Epithelial cell of proximal tubule (primary cell): ENCODE data around the gene ABCA7. TPM values are rescaled to one million over a fixed set of nuclear protein-coding genes. Genes with fewer than 3 reads are reported as not detected.
A peak's percentile ranks its signal among the peaks of the same experiment; 100 is the strongest.
"Not testable (repeated sequence)": the region's sequence is repeated elsewhere in the genome, so short reads cannot be mapped to it uniquely, and the experiment has no call there.

ENCODE experiments used
- DNase-seq: peaks from one replicate; pipeline ENCODE4 v3.0.0-alpha.2; 2011; ENCODE audit warnings: low read depth
- H3K4me3 ChIP-seq: 2 replicates; pipeline ENCODE4 v1.5.1; 2011; ENCODE audit warnings: low read depth, mild to moderate bottlenecking, low read length
- total RNA-seq: library from RNA; depleted of rRNA; stranded (reverse); fragments of >200 nt; gene quantifications from 2 replicates; pipeline ENCODE4 v1.2.3, GENCODE V29; 2015
- TF ChIP-seq, protein P1 (sequence below): conservative IDR thresholded peaks from 2 replicates; pipeline ENCODE4 v1.5.1; 2012; ENCODE audit warnings: low read depth, mild to moderate bottlenecking, low read length

The ABCA7 gene
- total RNA-seq, 1 donor from 2014 or later = 9.7 TPM

DNA sequence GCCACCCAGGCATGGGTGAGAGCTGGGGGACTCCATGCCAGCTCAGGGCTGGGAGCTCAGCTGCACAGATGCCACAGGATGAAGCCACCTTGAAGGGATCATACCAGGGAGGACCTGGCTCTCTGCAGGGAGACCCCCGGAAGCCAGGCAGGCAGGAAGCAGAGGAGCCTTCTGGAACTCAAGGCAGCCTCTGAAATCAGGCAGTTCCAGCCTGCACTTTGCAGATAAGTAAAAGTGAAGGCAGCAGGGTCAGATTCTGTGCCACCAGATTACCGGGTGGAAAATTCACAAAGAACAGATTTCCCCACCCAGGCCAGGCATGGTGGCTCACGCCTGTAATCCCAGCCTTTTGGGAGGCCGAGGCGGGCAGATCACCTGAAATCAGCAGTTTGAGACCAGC lies 21.5 kb upstream of the ABCA7 start:
- no peak overlapping the region for H3K4me3 ChIP-seq
- DNase-seq = no peak

DNA sequence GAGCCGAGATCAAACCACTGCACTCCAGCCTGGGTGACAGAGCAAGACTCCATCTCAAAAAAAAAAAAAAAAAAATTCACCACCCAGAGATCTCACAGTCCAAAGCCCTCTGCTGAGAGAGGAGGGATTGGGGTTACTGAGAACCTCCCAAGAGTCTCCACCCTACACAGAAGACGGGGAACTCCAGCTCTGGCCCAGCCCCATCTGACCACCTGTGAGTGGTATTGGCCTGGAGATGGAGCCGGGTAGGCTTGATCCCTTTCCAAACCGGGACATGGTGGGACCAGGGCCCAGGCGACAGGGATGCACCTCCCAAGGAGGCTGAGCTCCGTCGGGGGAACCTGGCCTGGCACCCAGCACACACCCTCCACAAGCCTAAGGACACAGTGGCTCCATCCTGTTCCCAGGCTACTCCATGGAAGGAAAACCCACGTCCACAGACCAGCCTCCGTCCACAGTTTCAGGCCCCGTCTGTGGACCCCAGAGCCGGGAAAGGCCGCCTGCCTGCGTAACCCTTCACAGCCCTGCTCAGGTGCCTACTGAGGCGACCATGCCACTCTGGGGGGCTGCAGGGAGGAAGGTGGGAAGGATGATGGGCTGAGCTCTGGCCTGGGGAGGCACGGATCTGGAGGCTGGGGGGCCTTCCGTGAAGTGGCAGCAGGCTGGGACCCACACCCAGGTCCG lies 20.8 kb upstream of the ABCA7 start:
- no peak for DNase-seq
- H3K4me3 ChIP-seq = peak overlapping the region; percentile 94
- TF ChIP-seq, protein P1, sequence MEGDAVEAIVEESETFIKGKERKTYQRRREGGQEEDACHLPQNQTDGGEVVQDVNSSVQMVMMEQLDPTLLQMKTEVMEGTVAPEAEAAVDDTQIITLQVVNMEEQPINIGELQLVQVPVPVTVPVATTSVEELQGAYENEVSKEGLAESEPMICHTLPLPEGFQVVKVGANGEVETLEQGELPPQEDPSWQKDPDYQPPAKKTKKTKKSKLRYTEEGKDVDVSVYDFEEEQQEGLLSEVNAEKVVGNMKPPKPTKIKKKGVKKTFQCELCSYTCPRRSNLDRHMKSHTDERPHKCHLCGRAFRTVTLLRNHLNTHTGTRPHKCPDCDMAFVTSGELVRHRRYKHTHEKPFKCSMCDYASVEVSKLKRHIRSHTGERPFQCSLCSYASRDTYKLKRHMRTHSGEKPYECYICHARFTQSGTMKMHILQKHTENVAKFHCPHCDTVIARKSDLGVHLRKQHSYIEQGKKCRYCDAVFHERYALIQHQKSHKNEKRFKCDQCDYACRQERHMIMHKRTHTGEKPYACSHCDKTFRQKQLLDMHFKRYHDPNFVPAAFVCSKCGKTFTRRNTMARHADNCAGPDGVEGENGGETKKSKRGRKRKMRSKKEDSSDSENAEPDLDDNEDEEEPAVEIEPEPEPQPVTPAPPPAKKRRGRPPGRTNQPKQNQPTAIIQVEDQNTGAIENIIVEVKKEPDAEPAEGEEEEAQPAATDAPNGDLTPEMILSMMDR = no peak

More for the DNA sequence above, 21.5 kb upstream of the ABCA7 start:
- TF ChIP-seq, protein P1 = no peak

- peak overlapping the region; percentile 94 for H3K4me3 ChIP-seq
- no peak for DNase-seq
- TF ChIP-seq, protein P1 = no peak
Measured at GRCh38 chr19:1019616-1019961, 20.3 kb upstream of the ABCA7 start.

DNA sequence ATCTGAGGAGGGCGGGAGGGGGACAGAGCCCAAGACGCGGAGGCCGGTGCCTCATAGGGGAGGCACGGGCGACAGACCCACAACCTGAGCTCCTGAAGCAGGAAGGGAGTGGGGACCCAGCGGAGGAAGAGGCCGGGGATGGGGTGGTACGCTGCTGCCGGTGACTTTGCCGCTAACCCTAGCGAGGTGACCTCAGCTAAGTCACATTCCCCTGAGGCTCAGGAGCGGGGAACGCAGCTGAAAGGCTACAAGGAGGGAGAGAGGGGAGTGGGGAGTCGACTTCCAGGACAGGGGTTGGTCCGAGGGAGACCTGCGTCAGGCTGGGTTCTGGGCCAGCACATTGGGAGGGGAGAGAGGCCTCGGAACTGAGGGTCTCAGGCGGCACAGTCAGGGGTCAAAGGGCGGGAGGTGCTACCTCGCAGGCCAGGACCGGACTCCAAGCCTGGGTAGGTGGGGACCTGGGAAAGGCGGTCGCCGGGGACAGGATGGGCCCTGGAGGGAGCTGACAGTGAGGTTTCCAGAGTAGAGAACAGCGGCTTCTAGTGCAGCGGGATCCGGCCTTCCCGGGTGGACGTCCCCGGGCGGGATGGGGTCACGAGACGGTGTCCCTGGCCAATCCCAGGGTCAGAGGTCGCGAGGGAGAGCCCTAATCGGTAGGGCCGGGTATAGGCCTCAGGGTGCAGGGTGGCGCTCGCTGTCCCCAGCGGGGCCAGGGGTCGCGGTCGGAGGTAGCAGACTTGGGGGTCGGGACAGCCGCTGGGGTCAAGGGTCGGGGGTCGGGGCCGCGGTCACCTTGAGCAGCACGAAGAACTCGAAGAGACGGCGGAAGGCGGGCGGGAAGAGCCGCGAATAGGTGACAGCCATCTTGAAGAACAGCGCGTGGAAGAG lies 19.7 kb upstream of the ABCA7 start:
- no peak for DNase-seq
- TF ChIP-seq, protein P1 = no peak

DNA sequence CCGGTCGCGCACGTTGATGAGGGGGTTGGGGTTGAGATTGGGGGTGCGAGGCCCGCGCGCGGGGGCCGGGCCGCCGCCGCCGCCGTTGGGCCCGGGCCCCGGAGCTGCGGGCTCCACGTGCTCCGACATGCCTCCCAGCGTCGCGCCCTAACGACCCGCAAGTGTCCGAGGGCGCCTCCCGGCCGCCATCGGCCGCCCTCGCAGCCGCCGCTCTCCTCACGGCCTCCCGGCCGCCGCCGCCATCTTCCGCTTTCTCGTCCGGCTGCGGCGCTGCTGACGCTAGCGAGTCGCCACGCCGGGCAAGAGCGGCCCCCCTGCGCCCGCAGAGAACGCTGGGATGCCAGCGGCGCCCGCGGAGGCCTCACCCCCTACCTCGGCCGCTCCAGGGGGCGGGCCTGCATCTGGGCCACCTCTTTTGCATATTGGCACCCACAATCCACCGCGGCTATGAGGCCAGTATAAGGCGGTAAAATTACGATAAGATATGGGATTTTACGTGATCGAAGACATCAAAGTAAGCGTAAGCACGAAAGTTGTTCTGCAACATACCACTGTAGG lies 19.0 kb upstream of the ABCA7 start, which contains the start of gene TMEM259:
TSS of gene TMEM259 (minus strand) at position 256 of the 558 bp plus-strand sequence. CDS start at position 129, 127 bp downstream.
- TF ChIP-seq, protein P1 = no peak
- DNase-seq = peak; percentile 81
- peak within 1 kb of the TSS; percentile 94 for H3K4me3 ChIP-seq

More for the DNA sequence above, 19.7 kb upstream of the ABCA7 start:
- H3K4me3 ChIP-seq = peak overlapping the region; percentile 94

DNA sequence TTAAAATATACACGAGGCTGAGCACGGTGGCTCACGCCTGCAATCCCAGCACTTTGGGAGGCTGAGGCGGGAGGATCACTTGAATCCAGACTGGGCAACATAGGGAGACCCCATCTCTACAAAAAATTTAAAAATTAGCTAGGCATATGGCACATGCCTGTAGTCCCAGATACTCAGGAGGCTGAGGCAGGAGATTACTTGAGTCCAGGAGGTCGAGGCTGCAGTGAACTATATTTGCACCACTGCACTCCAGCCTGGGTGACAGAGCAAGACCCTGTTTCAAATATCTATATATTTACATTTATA lies 16.1 kb upstream of the ABCA7 start:
- DNase-seq, H3K4me3 ChIP-seq: not testable (repeated sequence)

- H3K4me3 ChIP-seq, DNase-seq: not testable (repeated sequence)
Measured at GRCh38 chr19:1025080-1025479, 14.8 kb upstream of the ABCA7 start.
